HT-29 (cell line): ENCODE measurements around the gene EID1. TPM values are rescaled to one million over a fixed set of nuclear protein-coding genes. Genes with fewer than 3 reads are reported as not detected.
"Not testable (repeated sequence)": the region's sequence is repeated elsewhere in the genome, so short reads cannot be mapped to it uniquely, and the experiment has no call there.

ENCODE experiments used
- DNase-seq: peaks from one replicate; pipeline ENCODE4 v3.0.0-alpha.2; 2015; ENCODE audit warnings: low spot score
- total RNA-seq: library from RNA; depleted of rRNA; stranded (reverse); fragments of >200 nt; shearing (Covaris generic); gene quantifications from 2 replicates; pipeline ENCODE4 v1.2.3, GENCODE V29; 2014; rRNA removed

Gene EID1
- total RNA-seq, 1 experiment from 2014 or later: 76.7 TPM

GRCh38 chr15:48909313-48909712, 31.4 kb downstream of the EID1 start:
- DNase-seq: not testable (repeated sequence)

- not testable (repeated sequence) for DNase-seq
These were observed 32.6 kb downstream of the EID1 start for GRCh38 chr15:48910554-48910953.

GRCh38 chr15:48913141-48913540, 35.2 kb downstream of the EID1 start:
- DNase-seq: peak; percentile 16

- DNase-seq: no peak
These were observed 36.8 kb downstream of the EID1 start for GRCh38 chr15:48914717-48915116.

GRCh38 chr15:48915861-48916260, 37.9 kb downstream of the EID1 start:
- DNase-seq: no peak

GRCh38 chr15:48916721-48917120, 38.8 kb downstream of the EID1 start:
- DNase-seq: no peak

GRCh38 chr15:48922046-48922445, 44.1 kb downstream of the EID1 start:
- no peak for DNase-seq

- no peak for DNase-seq
These were observed 46.8 kb downstream of the EID1 start for GRCh38 chr15:48924528-48925393.

GRCh38 chr15:48925714-48926223, 47.8 kb downstream of the EID1 start:
- no peak for DNase-seq

GRCh38 chr15:48928877-48929538, 51.1 kb downstream of the EID1 start:
- no peak for DNase-seq

GRCh38 chr15:48929661-48930060, 51.7 kb downstream of the EID1 start:
- DNase-seq: no peak

Other genes with a start within 250 kb of the EID1 start
- 0.39 and 0.61 TPM in 2 replicates for gene FBN1, start 232.4 kb upstream of the EID1 start, total RNA-seq
- 11.1 and 15.2 TPM in 2 replicates for gene CEP152, start 67.1 kb upstream of the EID1 start, total RNA-seq
- gene SHC4, start 85.8 kb downstream of the EID1 start, total RNA-seq: not detected in 2 replicates
- gene SECISBP2L, start 168.3 kb downstream of the EID1 start, total RNA-seq: 6.4 and 11.3 TPM in 2 replicates